PFSK-1 (cell line): ENCODE measurements around the gene CTBP1.

Source experiments
- FOXP2 ChIP-seq: optimal IDR thresholded peaks from 2 replicates; pipeline ENCODE3; 2011; ENCODE audit warnings: borderline replicate concordance, control low read depth, inconsistent platforms; ENCODE audit not compliant: insufficient read depth; ENCODE audit errors: extremely low read length, extremely low read depth
- POLR2AphosphoS5 ChIP-seq: IDR thresholded peaks from 2 replicates; pipeline ENCODE4 v1.6.1; 2012; ENCODE audit warnings: low read depth, mild to moderate bottlenecking, control low read depth, low read length, moderate library complexity
- REST ChIP-seq, 2 experiments: IDR thresholded peaks; 2 replicates each; pipeline versions ENCODE4 v1.6.1 to v1.8.0; 2011 to 2012; ENCODE audit warnings: low read depth in 2 of 2, low read length in 2 of 2, control low read depth in 1 of 2, inconsistent platforms in 1 of 2, mild to moderate bottlenecking in 1 of 2, moderate library complexity in 1 of 2; ENCODE audit not compliant: insufficient read depth in 1 of 2
- SIN3A ChIP-seq: IDR thresholded peaks from 2 replicates; pipeline ENCODE4 v1.6.1; 2012; ENCODE audit warnings: mild to moderate bottlenecking, low read length, moderate library complexity, borderline replicate concordance; ENCODE audit not compliant: insufficient read depth

DNA sequence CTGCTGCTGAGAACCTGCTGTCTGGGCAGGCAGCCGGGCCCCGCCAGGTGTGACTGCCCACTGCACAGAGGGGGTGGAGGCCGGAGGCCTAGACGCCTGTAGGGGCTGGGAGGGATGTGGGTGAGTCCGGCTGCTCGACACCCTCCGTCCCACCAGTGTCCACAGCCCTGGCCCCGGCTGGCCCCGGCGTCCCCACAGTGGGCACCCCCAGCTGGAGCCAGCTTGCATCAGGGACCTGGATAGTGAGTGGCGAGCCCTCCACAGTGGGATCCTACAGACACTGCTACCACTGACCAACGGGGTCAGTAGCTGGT lies 41.8 kb downstream of the CTBP1 start:
- TF ChIP-seq SIN3A (no peak), POLR2AphosphoS5 (no peak), FOXP2 (no peak), REST (IDR thresholded peaks at IDR 0.05; ENCODE audit: insufficient read depth in 1 of 2, low read depth in 2 of 2, low read length in 2 of 2) (no peak)
